Stimulated activated CD8-positive, alpha-beta memory T cell treated with anti-CD3 and anti-CD28 coated beads, Interleukin-12 subunit alpha, Interleukin-12 subunit beta, amount 100 ng/mL, for 24 hours (primary cell): ENCODE results near the gene CHRNE.
"Not testable (repeated sequence)": the region's sequence is repeated elsewhere in the genome, so short reads cannot be mapped to it uniquely, and the experiment has no call there.

Source experiments
- DNase-seq: peaks from one replicate; pipeline ENCODE4 v3.0.0-alpha.2; 2020; ENCODE audit errors: extremely low read depth

Gene CHRNE

DNA sequence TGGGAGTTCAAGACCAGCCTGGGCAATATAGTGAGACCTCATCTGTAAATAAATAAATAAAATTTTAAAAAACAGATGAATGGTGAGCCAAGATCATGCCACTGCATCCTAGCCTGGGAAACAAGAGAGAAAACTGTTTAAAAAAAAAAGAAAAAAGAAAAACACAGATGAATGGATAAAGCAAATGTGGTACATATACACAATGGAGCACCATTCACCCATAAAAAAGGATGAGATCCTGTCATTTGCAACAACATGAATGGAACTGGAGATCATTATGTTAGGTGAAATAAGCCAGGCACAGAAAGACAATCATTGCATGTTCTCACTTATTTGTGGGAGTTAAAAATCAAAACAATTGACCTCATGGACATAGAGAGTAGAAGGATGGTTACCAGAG lies 3.7 kb upstream of the CHRNE start:
- DNase-seq, result not testable (repeated sequence)

DNA sequence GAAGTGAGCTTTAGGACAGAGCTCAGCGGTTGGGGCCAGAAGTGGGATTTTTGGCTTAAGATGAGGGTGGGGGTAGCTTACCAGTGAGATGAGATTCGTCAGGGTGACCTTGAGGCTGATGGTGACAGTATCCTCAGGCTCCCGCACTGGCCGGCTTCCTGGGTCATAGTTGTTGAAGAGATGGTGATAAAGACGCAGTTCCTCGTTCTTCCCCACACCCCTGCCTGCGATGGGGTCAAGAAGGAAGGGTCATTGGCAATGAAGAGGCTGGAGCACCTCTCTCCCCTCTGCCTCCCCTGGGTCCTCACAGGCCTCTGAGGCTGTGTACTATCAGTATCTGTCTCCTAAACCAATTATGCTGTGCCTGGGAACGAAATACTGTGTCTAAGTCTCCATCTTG lies 358 bp downstream of the CHRNE start:
- no peak for DNase-seq

DNA sequence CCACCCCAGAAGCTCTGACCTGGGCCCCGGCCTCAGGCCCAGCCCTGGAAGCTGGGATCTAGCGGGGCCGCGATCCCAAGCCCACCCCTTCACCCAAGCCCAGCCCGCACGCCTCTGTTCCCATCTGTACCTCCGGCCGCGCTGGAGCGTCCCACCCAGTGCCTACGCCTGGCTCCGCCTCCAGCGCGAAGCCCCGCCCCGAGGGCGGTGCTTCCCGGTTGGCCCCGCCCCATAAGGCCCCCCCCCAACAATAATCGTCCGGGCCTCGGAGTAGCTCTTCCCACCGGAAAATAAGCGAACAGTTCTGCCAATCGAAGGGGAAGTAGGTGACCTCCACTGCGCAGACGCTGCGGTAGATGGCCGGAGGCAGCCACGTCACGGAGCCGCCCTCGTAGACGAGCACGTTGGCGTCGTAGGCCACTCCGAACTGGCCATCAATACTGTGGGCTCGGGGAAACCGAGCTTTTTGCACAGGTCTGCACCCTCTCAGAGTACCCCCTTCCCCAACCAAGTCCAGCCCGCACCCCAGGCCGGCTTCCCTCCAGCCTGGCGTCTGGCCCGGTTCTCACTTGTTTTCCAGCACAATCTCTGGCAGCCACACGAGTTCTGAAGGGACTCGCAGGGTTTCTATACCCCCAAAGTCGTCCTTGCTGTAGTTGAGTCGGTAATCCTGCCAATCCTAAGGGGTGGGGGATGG lies 1.1 kb downstream of the CHRNE start:
- DNase-seq, result no peak

DNA sequence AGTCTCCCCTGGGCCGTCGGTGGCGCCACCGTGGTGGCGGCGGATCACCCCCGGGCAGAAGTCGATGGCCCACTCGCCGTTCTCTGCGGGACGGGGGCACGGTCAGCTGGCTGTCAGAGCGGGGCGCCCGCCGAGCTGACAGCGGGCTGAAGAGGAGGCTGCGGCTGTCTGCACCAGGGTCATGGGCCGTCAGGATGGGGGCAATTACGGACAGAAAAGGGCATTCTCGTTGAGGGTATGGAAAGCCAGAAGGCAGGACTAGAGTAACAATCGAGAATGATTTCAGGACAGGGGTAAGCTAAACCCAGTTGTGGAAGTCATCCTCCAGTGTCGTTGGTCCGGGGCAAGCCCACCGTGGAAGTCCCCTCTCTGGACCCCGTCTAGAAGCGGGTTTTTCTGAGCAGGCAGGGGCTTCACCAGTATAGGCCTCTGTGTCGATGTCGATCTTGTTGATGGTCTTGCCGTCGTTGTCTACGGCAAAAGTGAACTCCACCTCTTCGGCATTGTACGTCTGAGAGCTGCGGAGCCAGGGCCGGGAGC lies 1.7 kb downstream of the CHRNE start:
- DNase-seq, result no peak

DNA sequence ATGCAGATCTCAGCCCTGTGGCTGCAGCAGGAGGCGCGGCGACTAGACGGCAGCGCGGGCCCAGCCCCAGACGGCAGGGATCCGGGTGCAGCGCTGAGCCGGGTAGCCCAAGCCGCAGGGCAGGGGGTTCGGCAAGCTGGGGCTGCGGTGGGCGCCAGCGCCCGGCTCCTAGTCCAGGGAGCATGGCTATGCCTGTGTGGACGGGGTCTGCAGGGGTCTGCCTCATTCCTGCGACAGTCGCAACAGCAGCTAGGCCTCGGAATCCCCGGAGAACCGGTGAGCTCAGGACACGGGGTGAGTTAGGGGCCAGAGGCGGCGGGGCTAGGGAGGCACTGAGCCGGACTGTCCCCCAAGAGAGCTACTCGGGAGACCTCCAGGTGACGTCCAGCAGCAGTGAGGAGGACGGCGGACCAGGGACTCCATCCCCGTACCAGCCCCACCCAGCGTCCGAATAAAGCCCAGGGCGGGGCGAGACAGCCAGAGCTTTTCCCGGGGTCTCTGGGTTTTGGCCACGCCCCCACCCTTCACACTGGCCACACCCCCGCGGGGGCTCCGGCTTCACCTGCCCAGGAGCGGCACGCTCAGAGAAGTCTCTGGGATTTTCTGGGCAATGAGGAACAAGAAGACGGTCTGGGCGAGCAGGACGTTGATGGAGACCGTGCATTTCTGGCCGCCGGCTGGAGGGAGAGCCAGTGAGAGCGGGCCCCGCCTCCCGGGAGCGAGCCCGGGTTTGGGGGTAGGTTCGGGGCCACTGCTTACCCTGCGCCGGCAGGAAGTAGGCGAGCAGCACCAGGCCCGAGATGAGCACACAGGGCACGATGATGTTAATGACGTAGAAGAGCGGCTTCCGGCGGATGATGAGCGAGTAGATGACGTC lies 2.4 kb downstream of the CHRNE start:
- no peak for DNase-seq

DNA sequence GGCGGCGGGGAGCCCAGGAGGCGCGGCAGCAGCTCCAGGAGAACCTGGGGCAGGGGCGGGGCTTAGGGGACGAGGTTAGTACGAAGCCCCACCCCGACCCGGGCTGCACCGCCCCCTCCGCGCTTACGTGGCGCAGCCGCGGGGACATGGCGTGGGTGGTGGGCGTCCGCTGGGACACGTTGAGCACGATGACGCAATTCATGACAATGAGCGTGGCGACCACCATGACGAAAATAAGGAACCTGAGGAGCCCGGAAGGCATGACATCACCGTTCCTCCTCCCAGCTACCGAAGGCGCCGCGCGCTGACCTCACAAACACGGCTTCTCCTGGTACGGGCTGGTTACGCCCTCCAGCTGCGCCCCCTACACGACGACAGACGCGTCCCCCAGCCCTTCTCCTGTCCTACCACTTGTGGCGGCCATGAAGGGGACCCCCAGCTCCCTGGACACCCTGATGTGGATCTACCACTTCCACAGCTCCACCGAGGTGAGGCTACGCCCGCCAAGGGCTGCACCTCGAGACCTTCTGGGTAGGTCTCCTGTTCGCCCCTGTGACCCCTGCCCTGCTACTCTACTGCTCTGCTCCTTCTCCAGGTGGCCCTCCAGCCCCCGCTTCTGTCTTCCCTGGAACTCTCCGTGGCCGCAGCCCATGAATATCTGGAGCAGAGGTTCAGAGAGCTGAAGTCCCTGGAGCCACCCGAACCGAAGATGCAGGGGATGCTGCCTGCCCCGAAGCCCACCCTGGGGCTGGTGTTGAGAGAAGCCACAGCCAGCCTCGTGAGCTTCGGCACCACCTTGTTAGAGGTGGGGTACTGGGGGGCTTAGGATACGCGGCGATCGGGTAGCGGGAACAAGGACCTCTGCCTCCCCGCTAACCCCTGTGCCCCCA lies 3.3 kb downstream of the CHRNE start, which contains the start of gene C17orf107:
C17orf107 (plus strand) TSS at position 196 of the 890 bp plus-strand sequence; CDS start at position 423, 227 bp downstream.
- peak; percentile 90 for DNase-seq

DNA sequence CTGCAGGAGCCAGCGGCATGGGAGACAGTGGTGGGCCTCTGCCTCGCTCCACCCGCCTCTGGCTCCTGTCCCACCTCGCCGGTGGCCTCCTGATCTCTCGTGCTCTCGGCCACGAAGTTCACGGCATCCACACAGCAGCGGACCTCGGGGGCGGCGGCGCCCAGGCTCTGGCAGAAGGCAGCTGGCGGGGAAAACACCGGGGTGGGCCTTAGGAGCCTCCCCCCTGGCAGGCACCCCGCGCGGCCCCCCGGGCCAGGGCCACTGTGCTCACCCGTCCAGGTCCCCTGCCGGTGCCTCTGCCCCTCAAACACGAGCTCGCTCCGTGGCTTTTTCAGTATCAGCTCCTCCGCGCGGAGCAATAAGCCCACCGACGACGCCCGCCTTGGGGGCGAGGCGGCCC lies 4.0 kb downstream of the CHRNE start:
- no peak for DNase-seq

DNA sequence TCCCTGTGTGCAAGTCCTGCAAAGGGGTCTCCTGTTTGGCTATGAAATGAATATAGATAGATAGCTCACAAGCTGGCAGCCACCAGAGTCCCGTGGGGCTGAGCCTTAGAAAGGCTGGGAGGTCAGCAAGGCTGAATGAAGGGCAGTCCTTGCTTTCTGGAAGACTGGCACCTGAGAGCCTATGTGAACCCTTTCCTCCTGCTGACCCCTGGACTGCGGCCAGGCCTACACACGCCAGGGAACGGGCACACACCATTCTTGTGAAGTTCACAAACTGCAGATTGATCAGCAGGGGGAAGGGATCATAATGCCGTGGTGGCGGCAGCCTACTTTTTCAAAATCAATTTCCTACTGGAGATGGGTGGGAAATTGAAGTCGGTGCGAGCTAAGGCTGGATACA lies 4.5 kb downstream of the CHRNE start:
- DNase-seq, result no peak

DNA sequence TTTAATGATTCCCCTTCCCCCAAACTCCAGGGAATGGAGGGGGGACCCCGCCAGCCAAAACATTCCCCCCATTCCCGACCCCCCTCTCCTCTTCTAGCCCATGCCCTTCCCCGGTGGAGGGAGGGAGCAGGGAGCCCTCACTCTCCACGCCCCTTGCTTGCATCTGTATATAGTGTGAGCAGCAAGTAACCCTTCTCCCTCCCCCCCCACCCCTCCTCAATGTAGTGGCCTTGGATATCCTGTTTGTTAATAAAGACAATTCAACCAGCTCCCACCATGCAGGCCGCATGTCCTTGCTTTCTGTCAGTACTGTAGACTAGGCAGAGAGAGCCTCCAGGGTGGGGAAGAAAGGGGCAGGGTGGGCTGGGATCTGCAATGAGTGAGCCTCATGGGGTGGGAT lies 5.1 kb downstream of the CHRNE start:
- DNase-seq, result no peak

DNA sequence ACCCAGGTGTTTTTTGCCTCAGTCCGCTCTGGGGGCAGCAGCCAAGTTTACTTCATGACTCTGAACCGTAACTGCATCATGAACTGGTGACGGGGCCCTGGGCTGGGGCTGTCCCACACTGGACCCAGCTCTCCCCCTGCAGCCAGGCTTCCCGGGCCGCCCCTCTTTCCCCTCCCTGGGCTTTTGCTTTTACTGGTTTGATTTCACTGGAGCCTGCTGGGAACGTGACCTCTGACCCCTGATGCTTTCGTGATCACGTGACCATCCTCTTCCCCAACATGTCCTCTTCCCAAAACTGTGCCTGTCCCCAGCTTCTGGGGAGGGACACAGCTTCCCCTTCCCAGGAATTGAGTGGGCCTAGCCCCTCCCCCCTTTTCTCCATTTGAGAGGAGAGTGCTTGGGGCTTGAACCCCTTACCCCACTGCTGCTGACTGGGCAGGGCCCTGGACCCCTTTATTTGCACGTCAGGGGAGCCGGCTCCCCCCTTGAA lies 5.7 kb downstream of the CHRNE start:
- DNase-seq, result no peak

DNA sequence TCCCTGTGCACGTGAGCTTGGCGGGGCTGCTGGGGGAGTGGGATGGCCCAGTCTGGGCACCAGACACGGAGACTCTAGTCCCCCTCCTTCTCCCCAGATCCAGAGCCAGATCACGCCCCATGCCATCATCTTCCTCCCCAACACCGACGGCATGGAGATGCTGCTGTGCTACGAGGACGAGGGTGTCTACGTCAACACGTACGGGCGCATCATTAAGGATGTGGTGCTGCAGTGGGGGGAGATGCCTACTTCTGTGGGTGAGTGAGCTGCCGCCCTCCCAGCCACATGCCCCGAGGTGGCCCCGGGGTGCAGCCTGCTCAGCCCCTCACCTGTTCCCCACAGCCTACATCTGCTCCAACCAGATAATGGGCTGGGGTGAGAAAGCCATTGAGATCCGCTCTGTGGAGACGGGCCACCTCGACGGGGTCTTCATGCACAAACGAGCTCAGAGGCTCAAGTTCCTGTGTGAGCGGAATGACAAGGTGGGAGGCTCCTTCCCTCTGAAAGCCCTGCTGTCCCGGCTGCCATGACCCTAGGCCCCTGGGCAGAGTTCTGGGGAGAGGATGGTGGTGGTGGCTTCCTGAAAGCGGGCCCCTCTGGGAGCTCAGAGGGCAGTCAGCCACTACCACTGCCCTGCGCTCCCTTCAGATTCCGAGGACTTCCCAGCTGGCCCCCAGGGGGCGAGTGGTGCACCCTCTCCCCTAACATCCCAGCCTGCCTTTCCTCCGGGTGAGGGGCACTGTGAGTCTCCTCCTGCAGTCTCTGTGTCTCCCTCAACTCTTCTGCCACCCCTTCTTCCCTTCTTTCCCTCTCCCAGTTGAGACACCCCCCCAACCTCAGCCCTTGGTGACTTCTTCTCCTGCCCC lies 6.3 kb downstream of the CHRNE start:
- DNase-seq, result no peak

DNA sequence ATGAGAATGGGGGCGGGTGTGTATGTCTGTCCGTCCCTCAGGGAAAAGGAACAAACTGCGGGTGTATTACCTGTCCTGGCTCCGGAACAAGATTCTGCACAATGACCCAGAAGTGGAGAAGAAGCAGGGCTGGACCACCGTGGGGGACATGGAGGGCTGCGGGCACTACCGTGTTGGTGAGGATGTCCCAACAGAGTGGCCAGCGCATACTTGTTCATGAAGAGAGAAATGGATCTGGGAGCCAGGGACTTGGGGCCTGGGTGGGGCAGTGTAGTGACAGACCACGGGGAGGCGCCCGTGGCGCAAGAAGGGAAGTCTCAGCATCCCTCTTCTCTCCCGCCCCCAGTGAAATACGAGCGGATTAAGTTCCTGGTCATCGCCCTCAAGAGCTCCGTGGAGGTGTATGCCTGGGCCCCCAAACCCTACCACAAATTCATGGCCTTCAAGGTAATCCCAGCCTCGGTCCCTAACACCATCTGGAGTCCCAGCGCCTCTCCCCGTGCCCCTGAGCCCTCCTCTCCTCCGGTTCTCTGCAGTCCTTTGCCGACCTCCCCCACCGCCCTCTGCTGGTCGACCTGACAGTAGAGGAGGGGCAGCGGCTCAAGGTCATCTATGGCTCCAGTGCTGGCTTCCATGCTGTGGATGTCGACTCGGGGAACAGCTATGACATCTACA lies 7.1 kb downstream of the CHRNE start:
- DNase-seq, result no peak

DNA sequence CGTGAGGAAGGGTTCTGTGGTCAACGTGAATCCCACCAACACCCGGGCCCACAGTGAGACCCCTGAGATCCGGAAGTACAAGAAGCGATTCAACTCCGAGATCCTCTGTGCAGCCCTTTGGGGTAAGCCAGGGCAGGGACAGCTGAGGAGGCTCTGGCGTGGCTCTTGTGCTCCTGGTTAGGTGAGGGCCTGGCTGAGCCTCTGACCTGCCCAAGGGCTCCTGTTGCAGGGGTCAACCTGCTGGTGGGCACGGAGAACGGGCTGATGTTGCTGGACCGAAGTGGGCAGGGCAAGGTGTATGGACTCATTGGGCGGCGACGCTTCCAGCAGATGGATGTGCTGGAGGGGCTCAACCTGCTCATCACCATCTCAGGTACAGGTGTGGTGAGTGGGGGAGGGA lies 7.8 kb downstream of the CHRNE start:
- DNase-seq, result no peak

DNA sequence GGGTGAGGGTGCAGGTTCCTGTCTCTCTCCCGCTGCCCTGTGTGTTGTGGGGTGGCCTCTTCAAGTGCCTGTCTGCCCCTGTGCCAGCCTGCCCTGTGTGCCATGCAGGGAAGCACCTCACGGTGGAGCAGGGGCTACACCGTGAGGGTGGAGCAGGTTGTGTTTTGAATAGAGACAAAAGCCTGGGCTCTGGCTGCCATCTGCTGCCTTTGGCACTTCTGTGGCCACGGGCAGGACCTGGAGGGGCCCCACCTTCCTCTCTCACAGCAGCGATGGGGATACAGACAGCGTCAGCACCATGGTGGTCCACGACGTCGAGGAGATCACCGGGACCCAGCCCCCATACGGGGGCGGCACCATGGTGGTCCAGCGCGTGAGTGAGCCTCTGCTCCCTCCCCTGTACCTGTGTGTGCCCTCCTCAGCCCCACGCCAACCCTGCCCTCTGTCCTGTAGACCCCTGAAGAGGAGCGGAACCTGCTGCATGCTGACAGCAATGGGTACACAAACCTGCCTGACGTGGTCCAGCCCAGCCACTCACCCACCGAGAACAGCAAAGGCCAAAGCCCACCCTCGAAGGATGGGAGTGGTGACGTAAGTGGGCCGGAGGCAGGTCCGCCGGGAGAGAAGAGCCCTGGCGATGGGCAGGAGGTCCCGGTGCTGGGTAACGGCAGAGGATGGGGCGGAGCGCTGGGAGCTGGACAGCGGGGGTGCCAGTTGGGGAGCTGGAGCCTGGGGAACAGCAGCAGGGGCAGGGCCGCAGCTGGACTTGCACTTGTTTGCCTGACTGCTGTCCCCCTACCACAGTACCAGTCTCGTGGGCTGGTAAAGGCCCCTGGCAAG lies 9.0 kb downstream of the CHRNE start:
- DNase-seq, result no peak

DNA sequence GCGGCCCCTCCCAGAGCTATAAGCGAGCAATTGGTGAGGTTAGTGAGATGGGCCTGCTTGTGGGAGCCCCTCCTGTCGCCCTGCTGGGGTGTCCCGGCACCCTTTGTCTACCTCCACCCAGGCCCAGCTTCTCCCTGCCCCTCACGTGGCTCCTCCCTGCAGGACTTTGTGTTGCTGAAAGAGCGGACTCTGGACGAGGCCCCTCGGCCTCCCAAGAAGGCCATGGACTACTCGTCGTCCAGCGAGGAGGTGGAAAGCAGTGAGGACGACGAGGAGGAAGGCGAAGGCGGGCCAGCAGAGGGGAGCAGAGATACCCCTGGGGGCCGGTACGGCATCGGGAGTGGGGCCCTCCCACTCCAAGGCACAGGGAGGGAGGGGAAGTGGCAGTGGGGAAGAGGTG lies 9.6 kb downstream of the CHRNE start:
- no peak for DNase-seq

DNA sequence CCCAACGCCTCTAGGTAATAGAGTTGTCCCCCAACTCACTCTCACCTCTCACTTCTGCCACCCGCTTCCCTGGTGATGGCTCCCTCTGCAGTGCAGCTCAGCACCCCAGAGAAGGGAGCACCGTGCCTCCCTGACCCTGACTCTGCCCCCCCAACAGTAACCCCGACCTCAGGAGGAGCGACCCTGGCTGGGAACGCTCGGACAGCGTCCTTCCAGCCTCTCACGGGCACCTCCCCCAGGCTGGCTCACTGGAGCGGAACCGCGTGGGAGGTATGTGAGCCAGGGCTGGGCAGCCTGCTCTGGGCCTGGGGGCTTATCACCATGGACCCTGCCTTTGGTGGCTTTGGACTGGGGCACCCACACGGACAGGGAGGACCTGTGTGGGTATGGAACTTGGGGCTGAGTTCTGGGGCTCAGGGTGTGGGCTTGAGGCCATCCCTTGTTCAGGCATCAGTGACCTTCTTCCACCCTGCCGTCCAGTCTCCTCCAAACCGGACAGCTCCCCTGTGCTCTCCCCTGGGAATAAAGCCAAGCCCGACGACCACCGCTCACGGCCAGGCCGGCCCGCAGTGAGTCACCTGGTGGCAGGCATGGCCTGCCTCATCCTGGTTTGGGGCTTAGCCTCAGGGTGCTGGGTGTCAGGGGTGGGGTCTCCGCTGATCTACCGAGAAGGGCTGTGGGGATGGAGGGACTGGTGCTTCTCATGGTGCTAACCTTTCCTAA lies 10.2 kb downstream of the CHRNE start:
- DNase-seq, result no peak

DNA sequence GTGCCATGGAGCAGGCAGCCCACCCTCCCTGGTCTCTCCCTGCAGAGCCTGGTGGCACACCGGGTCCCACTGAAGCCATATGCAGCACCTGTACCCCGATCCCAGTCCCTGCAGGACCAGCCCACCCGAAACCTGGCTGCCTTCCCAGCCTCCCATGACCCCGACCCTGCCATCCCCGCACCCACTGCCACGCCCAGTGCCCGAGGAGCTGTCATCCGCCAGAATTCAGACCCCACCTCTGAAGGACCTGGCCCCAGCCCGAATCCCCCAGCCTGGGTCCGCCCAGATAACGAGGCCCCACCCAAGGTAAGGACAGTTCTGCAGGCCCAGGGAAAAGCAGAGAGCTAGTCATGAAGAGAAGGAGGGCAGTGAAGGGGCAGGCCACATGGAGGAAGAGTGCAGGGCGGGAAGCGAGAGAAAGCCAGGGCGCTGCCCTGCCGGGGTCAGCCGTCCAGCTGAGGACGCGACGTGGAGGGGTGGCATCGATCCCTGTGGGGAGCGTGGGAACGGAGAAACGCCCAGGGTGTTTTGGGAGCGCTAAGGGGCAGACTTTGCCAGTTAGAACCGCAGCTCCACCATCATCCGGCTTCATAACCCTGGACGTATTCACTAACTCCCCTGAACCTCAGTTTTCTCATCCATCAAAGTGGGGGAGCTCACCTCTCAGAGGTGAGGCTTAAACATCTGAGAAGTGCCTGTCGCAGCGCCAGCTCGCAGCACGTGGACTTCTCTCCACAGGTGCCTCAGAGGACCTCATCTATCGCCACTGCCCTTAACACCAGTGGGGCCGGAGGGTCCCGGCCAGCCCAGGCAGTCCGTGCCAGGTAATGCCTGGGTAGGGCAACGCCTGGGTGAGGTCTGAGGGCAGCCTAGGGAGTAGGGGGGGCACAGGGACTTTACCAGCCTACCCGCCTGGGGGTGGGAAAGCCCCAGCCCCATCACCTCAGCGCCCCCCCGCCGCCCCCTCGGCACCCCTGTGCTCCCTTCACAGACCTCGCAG lies 11.2 kb downstream of the CHRNE start:
- no peak for DNase-seq
